Liver (tissue), 9 donors: ENCODE results near the gene C4B. TPM values are rescaled to one million over a fixed set of nuclear protein-coding genes. Genes with fewer than 3 reads are reported as not detected.
"Not testable (repeated sequence)": the region's sequence is repeated elsewhere in the genome, so short reads cannot be mapped to it uniquely, and the experiment has no call there.

Experiments
- DNase-seq: peaks from one replicate; pipeline ENCODE4 v3.0.0-alpha.2; 2017; ENCODE audit warnings: low spot score
- H3K27ac ChIP-seq, 2 donors: one replicate each; pipeline ENCODE4 v1.7.0; 2013; ENCODE audit warnings: inconsistent platforms in 2 of 2, low read length in 2 of 2, control low read depth in 1 of 2, low read depth in 1 of 2, mild to moderate bottlenecking in 1 of 2
- H3K27me3 ChIP-seq, 4 donors: one replicate each; pipeline versions ENCODE4 v1.6.1 to v1.7.0; 2013; ENCODE audit warnings: low read length in 3 of 4, inconsistent platforms in 1 of 4, mild to moderate bottlenecking in 1 of 4, moderate library complexity in 1 of 4; ENCODE audit not compliant: control insufficient read depth in 4 of 4, insufficient read depth in 4 of 4
- H3K36me3 ChIP-seq, 4 donors: one replicate each; pipeline versions ENCODE4 v1.6.1 to v1.7.0; 2013; ENCODE audit warnings: low read length in 3 of 4, mild to moderate bottlenecking in 3 of 4, low read depth in 1 of 4, moderate library complexity in 1 of 4; ENCODE audit not compliant: control insufficient read depth in 4 of 4, insufficient read depth in 3 of 4
- H3K4me1 ChIP-seq, 4 donors: one replicate each; pipeline versions ENCODE4 v1.6.1 to v1.7.0; 2013; ENCODE audit warnings: low read length in 3 of 4, mild to moderate bottlenecking in 3 of 4, moderate library complexity in 1 of 4; ENCODE audit not compliant: control insufficient read depth in 4 of 4, insufficient read depth in 4 of 4
- H3K4me3 ChIP-seq, 3 donors: one replicate each; pipeline versions ENCODE4 v1.6.1 to v1.7.0; 2013; ENCODE audit warnings: low read length in 3 of 3, control low read depth in 1 of 3, low read depth in 1 of 3, mild to moderate bottlenecking in 1 of 3
- H3K9ac ChIP-seq, 2 donors: one replicate each; pipeline ENCODE4 v1.7.0; 2013; ENCODE audit warnings: low read length in 2 of 2, mild to moderate bottlenecking in 2 of 2, moderate library complexity in 2 of 2, control low read depth in 1 of 2, low read depth in 1 of 2
- H3K9me3 ChIP-seq, 4 donors: one replicate each; pipeline versions ENCODE4 v1.6.1 to v1.7.0; 2013; ENCODE audit warnings: low read length in 3 of 4; ENCODE audit not compliant: control insufficient read depth in 4 of 4
- HNF4A ChIP-seq, 2 donors: conservative IDR thresholded peaks; 2 replicates each; pipeline ENCODE4 v1.6.1; 2016; ENCODE audit warnings: antibody characterized with exemption in 2 of 2, mild to moderate bottlenecking in 2 of 2
- HNF4G ChIP-seq: IDR thresholded peaks from 2 replicates; pipeline ENCODE4 v1.6.1; 2016; ENCODE audit warnings: antibody characterized with exemption
- RXRA ChIP-seq, 2 donors: IDR thresholded peaks; 2 replicates each; pipeline ENCODE4 v1.6.1; 2017 to 2018; ENCODE audit warnings: antibody characterized with exemption in 2 of 2, mild to moderate bottlenecking in 1 of 2
- SP1 ChIP-seq: IDR thresholded peaks from 2 replicates; pipeline ENCODE4 v1.6.1; 2018; ENCODE audit warnings: antibody characterized with exemption, mild to moderate bottlenecking
- WGBS: extraction: QIAGEN DNeasy Blood & Tissue Kit; methylation state at CpG from one replicate; pipeline ENCODE4 v1.1.7; 2013; 5-methylcytosine and 5-hydroxymethylcytosine counted together
- polyA plus RNA-seq, 2 donors: library from polyadenylated mRNA; stranded (reverse) in 1 of 2; unstranded in 1 of 2; fragments of 200-250 nt in 1 of 2; fragments of >200 nt in 1 of 2; fragmentation: Nextera tagmentation in 1 of 2; extraction: Ambion mirVana in 1 of 2; gene quantifications; one replicate each; pipeline versions ENCODE4 v1.2.1 to v1.2.3, GENCODE V29; 2013 to 2015
- total RNA-seq, 2 donors: library from RNA; depleted of rRNA; stranded (reverse); fragments of >200 nt; gene quantifications; one replicate each; pipeline ENCODE4 v1.2.3, GENCODE V29; 2014
- donor health status: healthy.
- donor health status: healthy.
- donor health status: healthy.
- donor health status: healthy.
- donor health status: healthy.

Gene C4B
- total and polyA plus RNA-seq, 4 donors: 666 to 3,560 (median 1,406) TPM

GRCh38 chr6:32004393-32004792 is 10.2 kb upstream of the C4B start:
- H3K27ac ChIP-seq: peak overlapping the region; percentile 18 to 20
- WGBS: 79% methylated on average over 4 of the region's 4 CpGs
- not testable (repeated sequence) for DNase-seq, H3K4me3 ChIP-seq, H3K36me3 ChIP-seq, H3K9me3 ChIP-seq, H3K27me3 ChIP-seq, H3K4me1 ChIP-seq, H3K9ac ChIP-seq
- TF ChIP-seq HNF4G (peak; percentile 71), HNF4A (conservative IDR thresholded peaks at IDR 0.05) (peak; percentile 67 to 79), RXRA (IDR thresholded peaks at IDR 0.05) (peak; percentile 14 to 24), SP1 (peak; percentile 42)

GRCh38 chr6:32004864-32005537 is 9.6 kb upstream of the C4B start:
- H3K9me3 ChIP-seq, H3K36me3 ChIP-seq, H3K9ac ChIP-seq, H3K4me1 ChIP-seq, H3K4me3 ChIP-seq, H3K27me3 ChIP-seq, DNase-seq: not testable (repeated sequence)
- peak overlapping the region; percentile 18 to 20 for H3K27ac ChIP-seq
- 37% methylated on average over 9 of the region's 13 CpGs for WGBS

GRCh38 chr6:32005538-32005880 is 9.1 kb upstream of the C4B start:
- not testable (repeated sequence) for H3K9me3 ChIP-seq, H3K9ac ChIP-seq, H3K36me3 ChIP-seq, DNase-seq, H3K4me3 ChIP-seq, H3K27me3 ChIP-seq, H3K4me1 ChIP-seq, H3K27ac ChIP-seq
- 69% methylated on average over 8 of the region's 9 CpGs for WGBS

- not testable (repeated sequence) for H3K4me3 ChIP-seq, H3K9me3 ChIP-seq, H3K36me3 ChIP-seq, H3K27me3 ChIP-seq, H3K9ac ChIP-seq, H3K4me1 ChIP-seq, DNase-seq
- peak overlapping the region in 1 of 2 donors; percentile 12 for H3K27ac ChIP-seq
- 68% methylated on average over 8 of the region's 8 CpGs for WGBS
Measured at GRCh38 chr6:32005991-32006529, 8.5 kb upstream of the C4B start.

- WGBS: 95% methylated on average over 12 of the region's 12 CpGs
- H3K36me3 ChIP-seq, H3K27ac ChIP-seq, H3K4me3 ChIP-seq, H3K27me3 ChIP-seq, H3K9me3 ChIP-seq, H3K9ac ChIP-seq, DNase-seq, H3K4me1 ChIP-seq: not testable (repeated sequence)
Measured at GRCh38 chr6:32007086-32007485, 7.5 kb upstream of the C4B start.

GRCh38 chr6:32008037-32008436 is 6.6 kb upstream of the C4B start:
- H3K4me1 ChIP-seq, H3K4me3 ChIP-seq, H3K36me3 ChIP-seq, DNase-seq, H3K27ac ChIP-seq, H3K9ac ChIP-seq, H3K27me3 ChIP-seq, H3K9me3 ChIP-seq: not testable (repeated sequence)
- 100% methylated on average over 2 of the region's 24 CpGs for WGBS

GRCh38 chr6:32008616-32009015 is 6.0 kb upstream of the C4B start:
- not testable (repeated sequence) for DNase-seq, H3K36me3 ChIP-seq, H3K27me3 ChIP-seq, H3K4me3 ChIP-seq, H3K9me3 ChIP-seq, H3K4me1 ChIP-seq, H3K27ac ChIP-seq, H3K9ac ChIP-seq
- 74% methylated on average over 7 of the region's 12 CpGs for WGBS

GRCh38 chr6:32009537-32009936 is 5.1 kb upstream of the C4B start:
- not testable (repeated sequence) for H3K9ac ChIP-seq, H3K27ac ChIP-seq, H3K9me3 ChIP-seq, H3K4me3 ChIP-seq, H3K36me3 ChIP-seq, H3K4me1 ChIP-seq, H3K27me3 ChIP-seq, DNase-seq
- WGBS: 85% methylated on average over 10 of the region's 12 CpGs
